ENCODE data around the gene IRF1. TPM values are rescaled to one million over a fixed set of nuclear protein-coding genes. Genes with fewer than 3 reads are reported as not detected.

Gene IRF1
- total RNA-seq, 2 donors from 2014 or later, result 351 to 512 TPM

- Mint-ChIP-seq H3K27me3 (no peaks in the 10 kb centered on the region), H3K36me3 (peaks cover 12% of the 10 kb centered on the region), H3K4me3 (peak overlapping the region; percentile 16), H3K4me1 (ENCODE audit: low read depth in 2 of 2) (peaks cover 86 to 88% of the 10 kb centered on the region in 2 donors), H3K9me3 (no peaks in the 10 kb centered on the region), H3K27ac (peak overlapping the region; percentile 90 to 97)
- DNase-seq (ENCODE audit: low spot score) (no peak), ATAC-seq (no peak)
Observed at GRCh38 chr5:132462333-132462732, 28.2 kb downstream of the IRF1 start.

- Mint-ChIP-seq H3K9me3 (no peaks in the 10 kb centered on the region), H3K27me3 (no peaks in the 10 kb centered on the region), H3K27ac (peak overlapping the region; percentile 90 to 97), H3K36me3 (peaks cover 12% of the 10 kb centered on the region), H3K4me3 (peak overlapping the region; percentile 16), H3K4me1 (ENCODE audit: low read depth in 2 of 2) (peaks cover 87 to 88% of the 10 kb centered on the region in 2 donors)
- DNase-seq (ENCODE audit: low spot score) (no peak), ATAC-seq (no peak)
Observed at GRCh38 chr5:132461569-132462070, 29.0 kb downstream of the IRF1 start.

GRCh38 chr5:132460846-132461568, 29.6 kb downstream of the IRF1 start:
- Mint-ChIP-seq H3K27me3 (no peaks in the 10 kb centered on the region), H3K27ac (peak overlapping the region; percentile 90 to 97), H3K4me1 (ENCODE audit: low read depth in 2 of 2) (peaks cover 89 to 90% of the 10 kb centered on the region in 2 donors), H3K36me3 (peaks cover 12% of the 10 kb centered on the region), H3K4me3 (peak overlapping the region; percentile 75), H3K9me3 (no peaks in the 10 kb centered on the region)
- DNase-seq (ENCODE audit: low spot score), result no peak
- no peak for ATAC-seq

- H3K9me3 Mint-ChIP-seq, result no peaks in the 10 kb centered on the region
- H3K27me3 Mint-ChIP-seq, result no peaks in the 10 kb centered on the region
- peak overlapping the region; percentile 88 for H3K4me3 Mint-ChIP-seq
- no peak for DNase-seq (ENCODE audit: low spot score)
- peak overlapping the region; percentile 90 to 97 for H3K27ac Mint-ChIP-seq
- no peak for ATAC-seq
- H3K36me3 Mint-ChIP-seq, result peaks cover 12% of the 10 kb centered on the region
- peaks cover 89 to 90% of the 10 kb centered on the region in 2 donors for H3K4me1 Mint-ChIP-seq (ENCODE audit: low read depth in 2 of 2)
Observed at GRCh38 chr5:132459983-132460838, 30.4 kb downstream of the IRF1 start.

- ATAC-seq (no peak), DNase-seq (ENCODE audit: low spot score) (no peak)
- Mint-ChIP-seq H3K4me1 (ENCODE audit: low read depth in 2 of 2) (peaks cover 88 to 90% of the 10 kb centered on the region in 2 donors), H3K4me3 (peak overlapping the region; percentile 88), H3K27me3 (no peaks in the 10 kb centered on the region), H3K36me3 (peaks cover 12% of the 10 kb centered on the region), H3K9me3 (no peaks in the 10 kb centered on the region), H3K27ac (peak overlapping the region; percentile 90 to 97)
Observed at GRCh38 chr5:132459031-132459982, 31.3 kb downstream of the IRF1 start.

- Mint-ChIP-seq H3K36me3 (peaks cover 12% of the 10 kb centered on the region), H3K27ac (peak overlapping the region; percentile 90 to 97), H3K9me3 (no peaks in the 10 kb centered on the region), H3K27me3 (no peaks in the 10 kb centered on the region), H3K4me1 (ENCODE audit: low read depth in 2 of 2) (peaks cover 88 to 90% of the 10 kb centered on the region in 2 donors), H3K4me3 (peak overlapping the region; percentile 88)
- no peak for DNase-seq (ENCODE audit: low spot score)
- peak; percentile 30 to 47 for ATAC-seq
Observed at GRCh38 chr5:132458651-132459030, 31.9 kb downstream of the IRF1 start.

DNA sequence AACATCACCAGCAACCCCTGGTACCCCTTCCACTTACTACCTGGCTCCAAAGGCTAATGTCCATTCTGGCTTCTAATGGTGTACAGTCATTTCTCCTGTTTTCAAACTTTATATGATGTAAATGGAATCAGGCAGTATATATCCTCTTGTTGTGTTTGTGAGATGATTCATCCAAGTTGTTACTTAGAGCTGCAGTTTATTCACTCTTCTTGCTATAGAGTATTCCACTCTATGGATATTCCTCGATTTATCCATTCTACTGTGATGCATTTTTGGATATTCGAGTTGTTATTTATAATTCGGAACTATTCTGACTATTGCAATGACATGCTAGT, 32.4 kb downstream of the IRF1 start:
- peak in 1 of 2 donors; percentile 24 for ATAC-seq
- peaks cover 13% of the 10 kb centered on the region for H3K36me3 Mint-ChIP-seq
- H3K9me3 Mint-ChIP-seq, result no peaks in the 10 kb centered on the region
- H3K27ac Mint-ChIP-seq, result peak overlapping the region; percentile 90 to 97
- no peak for DNase-seq (ENCODE audit: low spot score)
- peak overlapping the region; percentile 88 for H3K4me3 Mint-ChIP-seq
- peaks cover 88 to 89% of the 10 kb centered on the region in 2 donors for H3K4me1 Mint-ChIP-seq (ENCODE audit: low read depth in 2 of 2)
- no peaks in the 10 kb centered on the region for H3K27me3 Mint-ChIP-seq

- Mint-ChIP-seq H3K4me1 (ENCODE audit: low read depth in 2 of 2) (peaks cover 89 to 94% of the 10 kb centered on the region in 2 donors), H3K27me3 (no peaks in the 10 kb centered on the region), H3K36me3 (peaks cover 19% of the 10 kb centered on the region), H3K4me3 (peak overlapping the region; percentile 88), H3K9me3 (peaks cover 2% of the 10 kb centered on the region), H3K27ac (peak overlapping the region; percentile 90 to 97)
- DNase-seq (ENCODE audit: low spot score) (peak; percentile 87), ATAC-seq (peak; percentile 87 to 89)
Observed at GRCh38 chr5:132457371-132458225, 33.0 kb downstream of the IRF1 start.

DNA sequence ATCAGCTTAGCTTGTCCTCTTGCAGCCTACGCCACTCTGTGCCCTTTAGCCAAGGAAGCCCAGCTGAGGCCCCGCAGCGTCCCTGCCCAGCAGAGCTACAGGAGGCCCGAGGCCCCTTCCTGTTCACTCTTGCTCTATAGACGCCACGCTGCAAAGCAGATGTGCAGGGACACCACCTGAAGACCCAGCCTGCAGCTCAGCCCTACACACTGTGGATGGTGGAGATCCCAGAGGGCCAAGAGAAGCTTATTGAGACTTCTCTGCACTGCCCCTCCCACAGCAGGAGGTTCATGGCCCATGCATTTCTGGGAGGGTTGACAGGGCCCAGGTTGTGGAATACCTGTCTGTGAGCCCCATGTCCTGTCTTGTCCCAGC, 33.6 kb downstream of the IRF1 start:
- peaks cover 91 to 98% of the 10 kb centered on the region in 2 donors for H3K4me1 Mint-ChIP-seq (ENCODE audit: low read depth in 2 of 2)
- H3K9me3 Mint-ChIP-seq, result peaks cover 2% of the 10 kb centered on the region
- H3K27me3 Mint-ChIP-seq, result no peaks in the 10 kb centered on the region
- ATAC-seq (peak in 1 of 2 donors; percentile 28), DNase-seq (ENCODE audit: low spot score) (no peak)
- H3K36me3 Mint-ChIP-seq, result peaks cover 22% of the 10 kb centered on the region
- peak overlapping the region; percentile 88 for H3K4me3 Mint-ChIP-seq
- peak overlapping the region; percentile 90 to 97 for H3K27ac Mint-ChIP-seq

GRCh38 chr5:132456296-132456986, 34.1 kb downstream of the IRF1 start:
- Mint-ChIP-seq H3K36me3 (peaks cover 18% of the 10 kb centered on the region), H3K27ac (peak overlapping the region; percentile 90 to 97)

DNA sequence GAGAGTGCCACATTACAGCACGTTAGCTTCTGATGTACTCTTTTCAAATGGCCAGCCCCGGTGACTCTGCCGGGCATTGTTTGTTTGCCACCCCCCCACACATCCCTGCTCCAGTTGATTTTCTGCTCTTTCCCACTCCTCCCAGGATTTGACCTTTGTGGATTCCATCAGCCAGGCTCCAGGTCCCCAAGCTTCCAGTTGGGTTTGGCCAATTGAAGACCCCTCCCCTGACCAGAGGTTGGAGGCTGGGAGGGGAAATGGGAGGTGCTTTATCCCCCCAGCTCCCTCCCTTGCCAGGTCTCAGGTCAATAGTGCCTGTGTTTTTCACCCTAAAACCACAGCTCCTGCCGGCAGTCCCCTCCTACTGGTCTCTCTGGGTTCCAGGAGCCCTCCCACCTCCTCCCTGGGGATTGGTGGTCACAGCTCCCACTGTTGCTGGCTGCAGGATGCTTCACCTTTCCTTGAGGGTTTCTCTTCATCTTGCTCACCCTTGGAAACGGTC, 34.9 kb downstream of the IRF1 start:
- no peaks in the 10 kb centered on the region for H3K27me3 Mint-ChIP-seq
- ATAC-seq (no peak), DNase-seq (ENCODE audit: low spot score) (no peak)
- H3K27ac Mint-ChIP-seq, result peak overlapping the region; percentile 90 to 97
- H3K9me3 Mint-ChIP-seq, result peaks cover 2% of the 10 kb centered on the region
- H3K4me3 Mint-ChIP-seq, result peak overlapping the region; percentile 88
- peaks cover 85 to 88% of the 10 kb centered on the region in 2 donors for H3K4me1 Mint-ChIP-seq (ENCODE audit: low read depth in 2 of 2)
- H3K36me3 Mint-ChIP-seq, result peaks cover 16% of the 10 kb centered on the region

More at GRCh38 chr5:132456296-132456986, 34.1 kb downstream of the IRF1 start:
- Mint-ChIP-seq H3K27me3 (no peaks in the 10 kb centered on the region), H3K9me3 (peaks cover 2% of the 10 kb centered on the region), H3K4me1 (ENCODE audit: low read depth in 2 of 2) (peaks cover 88 to 92% of the 10 kb centered on the region in 2 donors), H3K4me3 (peak overlapping the region; percentile 88)
- ATAC-seq, result peak; percentile 72 to 78
- peak; percentile 90 for DNase-seq (ENCODE audit: low spot score)

DNA sequence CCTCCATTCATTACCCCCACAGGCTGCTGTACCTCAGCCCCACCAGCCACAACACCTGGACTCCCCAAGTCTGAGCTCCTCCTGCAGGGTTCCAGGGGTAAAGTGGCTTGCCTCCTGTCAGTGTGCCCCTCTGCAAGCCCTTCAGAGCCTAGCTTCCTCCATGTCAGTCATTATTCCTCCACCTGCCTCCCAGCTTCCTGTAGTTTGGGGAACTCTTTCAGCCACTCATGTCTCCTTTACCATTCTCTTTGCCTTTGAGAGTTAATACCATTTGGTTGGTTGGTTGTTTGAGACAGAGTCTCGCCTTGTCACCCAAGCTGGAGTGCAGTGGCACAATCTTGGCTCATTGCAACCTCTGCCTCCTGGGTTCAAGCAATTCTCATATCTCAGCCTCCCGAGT, 36.2 kb downstream of the IRF1 start:
- no peak for ATAC-seq
- H3K9me3 Mint-ChIP-seq, result peaks cover 2% of the 10 kb centered on the region
- no peak for DNase-seq (ENCODE audit: low spot score)
- peaks cover 12% of the 10 kb centered on the region for H3K36me3 Mint-ChIP-seq
- no peaks in the 10 kb centered on the region for H3K27me3 Mint-ChIP-seq
- peaks cover 76 to 80% of the 10 kb centered on the region in 2 donors for H3K4me1 Mint-ChIP-seq (ENCODE audit: low read depth in 2 of 2)
- H3K27ac Mint-ChIP-seq, result peak overlapping the region; percentile 90 to 97
- peak overlapping the region; percentile 5 for H3K4me3 Mint-ChIP-seq

Data from natural killer cell treated with Interleukin-12 subunit alpha and Interleukin-12 subunit beta and Interleukin-15 and Interleukin-18, amount 100 ng/mL, for 72 hours (primary cell).